IMR-90 (cell line): Measurements from ENCODE around the gene PTX4. TPM values are rescaled to one million over a fixed set of nuclear protein-coding genes. Genes with fewer than 3 reads are reported as not detected.

Experiments
- ATAC-seq: fragments of 200-7000 bp; cut with Tn5 transposase; 2 replicates; pipeline ENCODE4 v1.9.1; 2020; ENCODE audit warnings: low read depth, mild to moderate bottlenecking, moderate library complexity
- BruUV-seq: library from RNA; stranded (reverse); fragments of 400-500 nt; replicated peaks from 2 replicates; lab custom pipeline; 2021; lab: Mats Ljungman, UMichigan
- CTCF ChIA-PET: fragments of 300-600 bp; formaldehyde crosslinking; extraction: SDS; loops from one replicate; lab custom pipeline; 2021; ENCODE audit warnings: antibody characterized with exemption; lab: Yijun Ruan, JAX
- POLR2A ChIA-PET: fragments of 300-600 bp; sonication (Branson Sonifier 250); formaldehyde crosslinking; loops from one replicate; lab custom pipeline; 2022; ENCODE audit warnings: antibody characterized with exemption; ENCODE audit not compliant: unreplicated experiment; lab: Charles Lee
- DNase-seq: peaks from one replicate; pipeline ENCODE4 v3.0.0; 2013
- H2AFZ ChIP-seq: replicated peaks from 2 replicates; pipeline ENCODE3; 2013; ENCODE audit warnings: low read length, mild to moderate bottlenecking; ENCODE audit not compliant: poor library complexity
- H2AK5ac ChIP-seq: 2 replicates; pipeline ENCODE4 v1.6.1; 2013; ENCODE audit warnings: low read depth, low read length, inconsistent platforms
- H2AK9ac ChIP-seq: replicated peaks from 2 replicates; pipeline ENCODE3; 2013; ENCODE audit warnings: mild to moderate bottlenecking, low read depth, low read length, moderate library complexity; ENCODE audit not compliant: poor library complexity
- H2BK120ac ChIP-seq: 2 replicates; pipeline ENCODE4 v1.6.1; 2013; ENCODE audit warnings: low read depth, low read length, inconsistent platforms
- H2BK15ac ChIP-seq: 3 replicates; pipeline ENCODE4 v1.6.1; 2013; ENCODE audit warnings: low read depth, low read length, inconsistent platforms
- H2BK20ac ChIP-seq: 2 replicates; pipeline ENCODE4 v1.6.1; 2013; ENCODE audit warnings: low read depth, mild to moderate bottlenecking, inconsistent platforms, low read length, moderate library complexity
- H2BK5ac ChIP-seq: 2 replicates; pipeline ENCODE4 v1.6.1; 2013; ENCODE audit warnings: mild to moderate bottlenecking, low read depth, low read length, inconsistent platforms; ENCODE audit not compliant: poor library complexity, severe bottlenecking
- H3K14ac ChIP-seq: replicated peaks from 2 replicates; pipeline ENCODE4 v1.6.1; 2013; ENCODE audit warnings: low read depth, low read length, inconsistent platforms
- H3K18ac ChIP-seq: 2 replicates; pipeline ENCODE4 v1.6.1; 2013; ENCODE audit warnings: low read depth, low read length, control low read depth
- H3K23ac ChIP-seq: 2 replicates; pipeline ENCODE4 v1.6.1; 2013; ENCODE audit warnings: low read depth, low read length, inconsistent platforms
- H3K27ac ChIP-seq: 2 replicates; pipeline ENCODE4 v1.5.1; 2013; ENCODE audit warnings: mild to moderate bottlenecking, control low read depth, low read length; ENCODE audit not compliant: insufficient read depth
- H3K27me3 ChIP-seq: 2 replicates; pipeline ENCODE4 v1.6.1; 2013; ENCODE audit warnings: low read length; ENCODE audit not compliant: control insufficient read depth, insufficient read depth
- H3K36me3 ChIP-seq: 2 replicates; pipeline ENCODE4 v1.6.1; 2013; ENCODE audit warnings: low read length, mixed read lengths; ENCODE audit not compliant: control insufficient read depth, insufficient read depth
- H3K4ac ChIP-seq: 2 replicates; pipeline ENCODE4 v1.6.1; 2013; ENCODE audit warnings: low read depth, low read length, inconsistent platforms
- H3K4me1 ChIP-seq: 2 replicates; pipeline ENCODE4 v1.6.1; 2013; ENCODE audit warnings: low read length, mixed read lengths; ENCODE audit not compliant: control insufficient read depth, insufficient read depth
- H3K4me2 ChIP-seq: 2 replicates; pipeline ENCODE4 v1.6.1; 2013; ENCODE audit warnings: low read depth, mild to moderate bottlenecking, control low read depth, low read length, moderate library complexity
- H3K4me3 ChIP-seq: 2 replicates; pipeline ENCODE4 v1.5.1; 2013; ENCODE audit warnings: low read depth, mild to moderate bottlenecking, control low read depth, low read length, moderate library complexity; ENCODE audit not compliant: insufficient read depth
- H3K56ac ChIP-seq: 2 replicates; pipeline ENCODE4 v1.6.1; 2013; ENCODE audit warnings: low read length, inconsistent platforms; ENCODE audit not compliant: insufficient read depth; ENCODE audit errors: extremely low read depth
- H3K79me1 ChIP-seq, 2 experiments: 2 replicates each; pipeline ENCODE4 v1.6.1; 2013; ENCODE audit warnings: low read length in 2 of 2, inconsistent platforms in 1 of 2, low read depth in 1 of 2
- H3K9ac ChIP-seq: 2 replicates; pipeline ENCODE4 v1.6.1; 2013; ENCODE audit warnings: low read depth, low read length, control low read depth
- H3K9me1 ChIP-seq: 2 replicates; pipeline ENCODE4 v1.6.1; 2013; ENCODE audit warnings: low read length, inconsistent platforms; ENCODE audit not compliant: insufficient read depth
- H3K9me3 ChIP-seq: 2 replicates; pipeline ENCODE4 v1.6.1; 2013; ENCODE audit warnings: low read length; ENCODE audit not compliant: control insufficient read depth, insufficient read depth
- H4K20me1 ChIP-seq: 2 replicates; pipeline ENCODE4 v1.6.1; 2013; ENCODE audit warnings: low read length, inconsistent platforms; ENCODE audit not compliant: insufficient read depth
- H4K5ac ChIP-seq: 2 replicates; pipeline ENCODE4 v1.6.1; 2013; ENCODE audit warnings: mild to moderate bottlenecking, low read depth, low read length, control low read depth
- H4K8ac ChIP-seq, 2 experiments: 2 replicates each; pipeline ENCODE4 v1.6.1; 2013; ENCODE audit warnings: low read depth in 2 of 2, low read length in 2 of 2, control low read depth in 1 of 2, inconsistent platforms in 1 of 2
- H4K91ac ChIP-seq: 2 replicates; pipeline ENCODE4 v1.6.1; 2013; ENCODE audit warnings: low read depth, low read length, inconsistent platforms; ENCODE audit not compliant: insufficient read depth
- BHLHE40 ChIP-seq: fragments of 150-350 bp; IDR thresholded peaks from 2 replicates; pipeline ENCODE4 v1.6.1; 2016; ENCODE audit warnings: mild to moderate bottlenecking, low read depth, low read length
- CEBPB ChIP-seq: IDR thresholded peaks from 2 replicates; pipeline ENCODE4 v1.6.1; 2012; ENCODE audit warnings: low read depth, low read length, improper control_type of control experiment
- MAZ ChIP-seq: IDR thresholded peaks from 2 replicates; pipeline ENCODE4 v1.6.1; 2012; ENCODE audit warnings: low read depth, mild to moderate bottlenecking, low read length, improper control_type of control experiment, moderate library complexity, borderline replicate concordance
- NFE2L2 ChIP-seq: fragments of 150-350 bp; IDR thresholded peaks from 2 replicates; pipeline ENCODE4 v1.6.1; 2016; ENCODE audit warnings: low read depth, mild to moderate bottlenecking, low read length
- RFX5 ChIP-seq: IDR thresholded peaks from 2 replicates; pipeline ENCODE4 v1.8.0; 2012; ENCODE audit warnings: low read depth, mild to moderate bottlenecking, low read length, moderate library complexity
- SMC3 ChIP-seq: fragments of 150-350 bp; IDR thresholded peaks from 2 replicates; pipeline ENCODE4 v1.6.1; 2016; ENCODE audit warnings: low read depth, mild to moderate bottlenecking, antibody characterized with exemption, low read length, moderate library complexity
- WGBS, 2 experiments: methylation state at CpG; one replicate each; pipeline versions ENCODE4 v1.1.5 to v1.1.7; 2013; ENCODE audit warnings: missing lambda C conversion rate in 2 of 2; ENCODE audit not compliant: insufficient read length in 1 of 2; ENCODE audit errors: extremely low coverage in 2 of 2; 5-methylcytosine and 5-hydroxymethylcytosine counted together
- dilution Hi-C: fragments of 300-500 bp; cut with HindIII; formaldehyde crosslinking; loops from one replicate; pipeline ENCODE4 v1.14.3; 2018; ENCODE audit warnings: low sequenced_read_pairs; ENCODE audit not compliant: unreplicated experiment
- in situ Hi-C: fragments of 300-500 bp; cut with MboI; formaldehyde crosslinking; loops from 3 replicates; pipeline ENCODE4 v1.14.3; 2019; ENCODE audit warnings: low sequenced_read_pairs, inconsistent platforms, mixed read lengths
- intact Hi-C: fragments of 100-400 bp; cut with micrococcal nuclease; formaldehyde crosslinking; loops from 2 replicates; pipeline ENCODE4 v1.10.0; 2022
- polyA plus RNA-seq, 3 experiments: library from polyadenylated mRNA; depleted of rRNA; stranded (reverse); fragments of >200 nt; gene quantifications; 2 replicates each; pipeline ENCODE4 v1.2.3, GENCODE V29; 2012; ENCODE audit warnings: low replicate concordance in 1 of 3
- total RNA-seq: library from RNA; depleted of rRNA; stranded (reverse); fragments of >200 nt; gene quantifications from 2 replicates; pipeline ENCODE4 v1.2.3, GENCODE V29; 2012
- TF ChIP-seq, protein P1 (sequence below): conservative IDR thresholded peaks from 2 replicates; pipeline ENCODE4 v1.5.1; 2012; ENCODE audit warnings: mild to moderate bottlenecking, low read depth, low read length, improper control_type of control experiment
- TF ChIP-seq, protein P2 (sequence below): fragments of 150-350 bp; IDR thresholded peaks from 2 replicates; pipeline ENCODE4 v1.6.1; 2016; ENCODE audit warnings: low read depth, mild to moderate bottlenecking, low read length, moderate library complexity, borderline replicate concordance
- TF ChIP-seq, protein P3 (sequence below): fragments of 150-350 bp; IDR thresholded peaks from 2 replicates; pipeline ENCODE4 v1.6.1; 2017; ENCODE audit warnings: mild to moderate bottlenecking, antibody characterized with exemption, low read length, low read depth

Gene PTX4
- total and polyA plus RNA-seq, 2 of the 4 experiments (the other 2 are of a cell fraction), result 0.07 TPM; not detected in 1

DNA sequence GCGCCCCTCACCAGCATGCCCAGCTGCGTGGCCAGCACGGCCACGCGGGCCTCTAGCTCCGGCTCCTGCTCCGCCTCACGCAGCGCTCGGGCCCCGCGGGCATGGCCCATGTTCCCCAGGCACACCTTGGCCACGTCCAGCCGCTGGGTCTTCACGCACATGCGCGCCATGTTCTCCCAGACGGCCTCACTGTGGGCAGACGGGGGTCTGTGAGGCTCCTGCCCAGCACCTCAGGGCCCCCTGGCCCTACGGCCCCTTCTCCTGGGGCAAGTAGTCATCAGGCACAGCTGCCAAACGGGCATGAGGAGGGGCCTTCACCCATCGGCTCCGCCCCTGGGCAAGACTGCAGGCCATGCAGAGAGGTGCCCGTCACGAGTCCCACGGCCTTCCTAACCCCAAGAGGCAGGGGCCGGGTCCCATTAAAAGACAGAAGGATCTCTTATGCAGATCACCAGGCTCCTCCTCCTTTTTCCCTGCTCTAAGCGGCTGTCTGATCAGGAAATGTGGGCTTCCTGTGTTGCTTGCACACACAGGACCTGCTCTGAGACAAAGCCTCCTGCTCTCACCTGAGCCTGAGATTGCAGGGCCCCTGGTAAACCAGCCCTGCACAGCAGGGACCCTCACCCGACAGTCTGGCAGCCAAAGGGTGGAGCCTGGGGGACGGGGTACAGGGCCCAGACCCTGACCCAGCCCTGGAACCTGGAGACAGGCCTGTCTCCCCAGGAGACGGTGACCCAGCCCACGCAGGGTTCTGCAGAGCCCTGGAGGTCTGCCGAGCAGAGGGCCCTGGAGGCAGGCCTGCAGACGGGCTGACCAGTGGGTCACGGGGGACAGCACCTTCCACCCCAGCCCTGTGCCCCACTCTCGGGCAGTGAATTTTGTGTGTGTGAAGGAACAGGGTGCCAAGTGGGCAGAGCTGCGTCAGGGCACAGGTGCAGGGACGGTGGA is 38.1 kb upstream of the PTX4 start (continued):
- no peak for TF ChIP-seq MAZ

DNA sequence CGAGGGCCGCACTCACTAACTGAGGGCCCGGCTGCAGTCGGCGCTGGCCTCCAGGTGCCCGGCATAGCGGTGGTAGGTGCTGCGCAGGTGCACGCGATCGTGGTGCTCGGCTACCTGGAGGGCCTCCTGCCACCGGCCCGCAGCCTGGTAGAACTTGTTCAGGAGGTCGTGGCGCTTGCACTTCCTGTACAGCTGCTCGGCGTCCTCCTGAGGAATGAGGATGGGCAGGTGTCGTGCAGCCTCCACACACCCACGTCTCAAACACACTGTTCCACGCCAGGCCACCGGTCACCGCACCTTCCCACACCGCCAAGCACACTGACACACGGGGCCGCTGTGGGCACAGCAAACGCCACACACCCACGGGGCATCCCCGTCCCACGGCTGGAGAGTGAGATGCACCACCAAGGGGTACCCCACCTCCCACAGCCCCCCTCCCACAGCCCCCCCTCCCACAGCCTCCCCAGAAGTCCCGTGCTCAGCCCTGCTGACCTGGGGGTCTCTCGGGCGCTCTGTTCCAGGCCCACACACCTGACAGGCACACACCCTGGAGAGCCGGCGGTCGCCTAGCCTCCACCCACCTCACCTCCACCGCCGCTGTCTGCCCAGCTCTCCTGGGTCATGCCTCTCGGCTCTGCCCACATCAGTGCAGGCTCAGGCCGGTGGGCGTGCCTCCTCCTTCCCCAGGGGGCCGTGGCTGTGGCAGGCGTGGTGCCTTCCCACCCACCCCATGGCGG is 37.3 kb upstream of the PTX4 start:
- Histone ChIP-seq H3K18ac (no peak overlapping the region), H4K5ac (no peak overlapping the region), H3K9me3 (no peaks in the 10 kb centered on the region), H3K23ac (no peak overlapping the region), H3K4me2 (no peak overlapping the region), H2BK5ac (no peak overlapping the region), H2BK15ac (no peak overlapping the region), H4K8ac (no peak overlapping the region), H2BK20ac (no peak overlapping the region), H2AFZ (no peak overlapping the region), H3K56ac (no peak overlapping the region), H4K20me1 (no peaks in the 10 kb centered on the region), H3K4me3 (no peak overlapping the region), H2AK9ac (no peak overlapping the region), H3K14ac (no peak overlapping the region), H2AK5ac (peak overlapping the region; percentile 28; the same call in 1 of the 2 replicates), H3K36me3 (peaks cover 5% of the 10 kb centered on the region; the same call in 1 of the 2 replicates), H3K27ac (no peak overlapping the region), H3K27me3 (no peaks in the 10 kb centered on the region), H3K4me1 (no peaks in the 10 kb centered on the region; the same call in 1 of the 2 replicates), H3K9me1 (peaks cover 4% of the 10 kb centered on the region; the same call in 1 of the 2 replicates), H4K91ac (no peak overlapping the region), H3K79me1 (no peaks in the 10 kb centered on the region), H3K9ac (no peak overlapping the region), H3K4ac (no peak overlapping the region), H2BK120ac (no peak overlapping the region)
- POLR2A ChIA-PET, result no interaction called here
- BruUV-seq, result no TSS peak
- ATAC-seq (no peak), DNase-seq (no peak)
- in situ Hi-C loops (no loop called here), intact Hi-C loops (no loop called here), dilution Hi-C loops (no loop called here)
- WGBS, 2 experiments, result 95% methylated on average over 10 of the region's 44 CpGs; no CpG with 5 or more reads in 1 of the 2 experiments
- CTCF ChIA-PET, result no interaction called here
- TF ChIP-seq SMC3, result no peak
- TF ChIP-seq, protein P1, sequence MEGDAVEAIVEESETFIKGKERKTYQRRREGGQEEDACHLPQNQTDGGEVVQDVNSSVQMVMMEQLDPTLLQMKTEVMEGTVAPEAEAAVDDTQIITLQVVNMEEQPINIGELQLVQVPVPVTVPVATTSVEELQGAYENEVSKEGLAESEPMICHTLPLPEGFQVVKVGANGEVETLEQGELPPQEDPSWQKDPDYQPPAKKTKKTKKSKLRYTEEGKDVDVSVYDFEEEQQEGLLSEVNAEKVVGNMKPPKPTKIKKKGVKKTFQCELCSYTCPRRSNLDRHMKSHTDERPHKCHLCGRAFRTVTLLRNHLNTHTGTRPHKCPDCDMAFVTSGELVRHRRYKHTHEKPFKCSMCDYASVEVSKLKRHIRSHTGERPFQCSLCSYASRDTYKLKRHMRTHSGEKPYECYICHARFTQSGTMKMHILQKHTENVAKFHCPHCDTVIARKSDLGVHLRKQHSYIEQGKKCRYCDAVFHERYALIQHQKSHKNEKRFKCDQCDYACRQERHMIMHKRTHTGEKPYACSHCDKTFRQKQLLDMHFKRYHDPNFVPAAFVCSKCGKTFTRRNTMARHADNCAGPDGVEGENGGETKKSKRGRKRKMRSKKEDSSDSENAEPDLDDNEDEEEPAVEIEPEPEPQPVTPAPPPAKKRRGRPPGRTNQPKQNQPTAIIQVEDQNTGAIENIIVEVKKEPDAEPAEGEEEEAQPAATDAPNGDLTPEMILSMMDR, result no peak
- no peak for TF ChIP-seq NFE2L2
- no peak for TF ChIP-seq BHLHE40
- TF ChIP-seq, protein P2, sequence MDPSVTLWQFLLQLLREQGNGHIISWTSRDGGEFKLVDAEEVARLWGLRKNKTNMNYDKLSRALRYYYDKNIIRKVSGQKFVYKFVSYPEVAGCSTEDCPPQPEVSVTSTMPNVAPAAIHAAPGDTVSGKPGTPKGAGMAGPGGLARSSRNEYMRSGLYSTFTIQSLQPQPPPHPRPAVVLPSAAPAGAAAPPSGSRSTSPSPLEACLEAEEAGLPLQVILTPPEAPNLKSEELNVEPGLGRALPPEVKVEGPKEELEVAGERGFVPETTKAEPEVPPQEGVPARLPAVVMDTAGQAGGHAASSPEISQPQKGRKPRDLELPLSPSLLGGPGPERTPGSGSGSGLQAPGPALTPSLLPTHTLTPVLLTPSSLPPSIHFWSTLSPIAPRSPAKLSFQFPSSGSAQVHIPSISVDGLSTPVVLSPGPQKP, result no peak
- TF ChIP-seq CEBPB, result no peak
- TF ChIP-seq MAZ, result no peak
- TF ChIP-seq RFX5, result no peak
- TF ChIP-seq, protein P3, sequence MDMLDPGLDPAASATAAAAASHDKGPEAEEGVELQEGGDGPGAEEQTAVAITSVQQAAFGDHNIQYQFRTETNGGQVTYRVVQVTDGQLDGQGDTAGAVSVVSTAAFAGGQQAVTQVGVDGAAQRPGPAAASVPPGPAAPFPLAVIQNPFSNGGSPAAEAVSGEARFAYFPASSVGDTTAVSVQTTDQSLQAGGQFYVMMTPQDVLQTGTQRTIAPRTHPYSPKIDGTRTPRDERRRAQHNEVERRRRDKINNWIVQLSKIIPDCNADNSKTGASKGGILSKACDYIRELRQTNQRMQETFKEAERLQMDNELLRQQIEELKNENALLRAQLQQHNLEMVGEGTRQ, result no peak
